ENCODE data around the gene SKAP1. TPM values are rescaled to one million over a fixed set of nuclear protein-coding genes. Genes with fewer than 3 reads are reported as not detected.

SKAP1 gene
- total RNA-seq, result 0.14 TPM in 1 of 2 replicates, not detected in the other

GRCh38 chr17:48429638-48430586 is at the start of gene SKAP1:
TSS of gene SKAP1 (minus strand) at chr17:48430214.

GRCh38 chr17:48107137-48108055 is 322.6 kb downstream of the SKAP1 start, which contains the start of gene SNX11:
TSS of gene SNX11 (plus strand) at chr17:48107766. CDS start at chr17:48112044, 4,278 bp downstream.

GRCh38 chr17:48101012-48101720 is 328.8 kb downstream of the SKAP1 start, which contains the start of gene CBX1:
TSS of gene CBX1 (minus strand) at chr17:48101478. CDS start at chr17:48077004, 24,474 bp downstream.

Other genes with a start within 250 kb of the SKAP1 start
- not detected in 2 replicates for gene HOXB1, start 100.8 kb upstream of the SKAP1 start, total RNA-seq
- gene HOXB2, start 114.9 kb upstream of the SKAP1 start, total RNA-seq, result 0.36 TPM in 1 of 2 replicates, not detected in the other
- gene HOXB4, start 148.1 kb upstream of the SKAP1 start, total RNA-seq, result under 0.01 TPM in 1 of 2 replicates, not detected in the other
- 0.36 TPM in 1 of 2 replicates, not detected in the other for gene HOXB3, start 160.0 kb upstream of the SKAP1 start, total RNA-seq
- under 0.01 TPM in 1 of 2 replicates, not detected in the other for gene HOXB5, start 163.6 kb upstream of the SKAP1 start, total RNA-seq
- 0.28 TPM in 1 of 2 replicates, not detected in the other for gene HOXB6, start 174.8 kb upstream of the SKAP1 start, total RNA-seq
- 0.78 TPM in 1 of 2 replicates, not detected in the other for gene HOXB7, start 180.8 kb upstream of the SKAP1 start, total RNA-seq
- not detected in 2 replicates for gene HOXB8, start 185.1 kb upstream of the SKAP1 start, total RNA-seq
- under 0.01 TPM in 1 of 2 replicates, not detected in the other for gene HOXB9, start 196.1 kb upstream of the SKAP1 start, total RNA-seq

Measured in nasal cavity respiratory epithelium epithelial cell of viscerocranial mucosa (primary cell).